Measurements from ENCODE around the gene GAL.

Gene GAL

DNA sequence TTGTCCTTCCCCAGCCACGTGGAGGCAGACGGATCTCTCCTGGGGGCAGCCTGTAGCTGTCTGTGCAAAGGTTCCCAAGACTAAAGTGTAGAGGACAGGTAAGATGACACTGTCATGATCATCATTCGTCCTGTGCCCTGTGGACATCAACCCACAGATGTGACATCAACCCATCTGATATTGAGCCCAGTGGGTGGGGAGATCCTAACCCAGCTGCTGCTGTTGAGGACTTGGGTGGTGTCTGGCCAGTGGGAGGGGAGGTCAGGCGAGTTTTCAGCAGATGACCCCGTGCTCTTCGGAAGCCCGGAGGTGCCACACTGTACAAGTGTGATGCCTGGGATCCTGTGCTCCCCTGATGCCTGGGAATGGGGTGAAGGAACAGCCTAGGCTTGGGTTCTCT is 1.2 kb upstream of the GAL start:
- no peak for DNase-seq

DNA sequence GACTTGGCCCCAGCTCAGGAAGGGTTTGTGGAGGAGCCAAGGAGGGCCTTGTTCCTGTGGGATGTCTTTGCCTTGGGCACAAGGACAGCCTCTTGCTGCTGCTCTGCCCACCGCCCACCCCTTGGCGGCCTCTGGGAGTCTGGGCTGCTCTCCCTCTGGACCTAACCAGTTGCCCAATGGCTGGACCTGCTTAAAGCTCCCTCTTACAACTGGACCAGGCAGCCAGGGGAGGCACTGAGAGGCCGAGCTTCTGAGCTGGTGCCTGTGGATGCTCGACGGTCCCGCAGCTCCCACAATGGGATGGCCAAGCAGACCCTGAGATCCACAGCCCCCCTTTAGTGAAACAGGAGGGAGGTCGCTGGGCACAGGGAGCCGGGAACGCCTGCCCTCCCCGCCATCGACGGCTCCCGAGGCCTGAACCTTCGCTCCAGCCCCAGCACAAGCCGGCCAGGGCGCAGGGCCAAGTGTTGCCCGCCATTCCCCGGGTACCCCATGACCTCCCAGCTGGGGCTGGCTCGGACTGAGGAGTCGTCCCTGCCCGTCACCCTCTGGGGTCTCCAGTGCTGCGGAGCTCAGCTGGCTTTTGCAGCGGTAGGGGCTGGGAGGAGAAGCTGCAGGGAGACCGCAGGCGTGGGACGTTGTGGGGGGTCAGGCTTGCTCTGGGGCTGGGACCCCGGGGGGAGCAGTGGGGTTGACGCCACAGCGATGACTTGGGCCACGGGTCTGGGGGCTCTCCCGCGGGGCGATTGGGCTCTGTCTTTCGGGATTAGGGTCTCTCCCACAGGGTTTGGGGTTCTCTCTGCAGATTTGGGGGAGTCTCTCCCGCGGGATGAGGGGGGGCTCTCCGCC is 584 bp upstream of the GAL start:
- no peak for DNase-seq

DNA sequence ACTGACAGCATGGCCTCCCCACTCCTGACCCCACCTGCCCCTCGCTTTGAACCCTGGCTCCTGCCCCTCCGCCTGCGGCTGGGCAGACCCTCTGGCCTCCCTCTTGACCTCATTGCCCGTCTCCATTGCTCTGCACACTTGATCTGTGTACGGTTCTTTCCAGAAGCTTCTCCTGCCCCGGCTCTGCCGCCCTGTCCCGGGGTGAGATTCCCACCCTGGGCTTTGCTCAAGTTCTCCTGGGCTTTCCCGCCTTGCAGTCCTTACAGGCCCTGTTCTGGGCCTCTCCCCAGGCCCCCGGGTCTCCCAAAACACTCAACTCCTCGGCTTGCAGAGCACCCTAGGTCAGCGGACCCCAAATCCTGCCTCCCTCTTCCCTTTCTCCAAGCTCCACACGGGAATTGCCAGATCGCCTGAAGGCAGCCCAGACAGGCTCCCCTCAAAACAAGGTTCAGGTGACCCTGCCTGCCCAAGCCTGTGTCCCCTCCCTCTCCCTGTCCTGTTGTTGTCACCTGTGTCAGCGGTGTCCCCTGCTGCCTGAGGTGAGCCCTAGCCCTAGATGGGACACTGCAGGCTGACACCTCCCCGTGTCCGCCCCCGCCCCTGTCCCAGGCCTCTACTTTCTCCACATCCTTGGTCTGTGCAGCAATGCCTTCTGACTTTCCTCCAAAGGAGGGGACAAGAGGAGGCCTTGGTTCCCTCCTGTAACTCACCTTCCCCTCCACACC is 1.5 kb downstream of the GAL start:
- DNase-seq, result no peak

DNA sequence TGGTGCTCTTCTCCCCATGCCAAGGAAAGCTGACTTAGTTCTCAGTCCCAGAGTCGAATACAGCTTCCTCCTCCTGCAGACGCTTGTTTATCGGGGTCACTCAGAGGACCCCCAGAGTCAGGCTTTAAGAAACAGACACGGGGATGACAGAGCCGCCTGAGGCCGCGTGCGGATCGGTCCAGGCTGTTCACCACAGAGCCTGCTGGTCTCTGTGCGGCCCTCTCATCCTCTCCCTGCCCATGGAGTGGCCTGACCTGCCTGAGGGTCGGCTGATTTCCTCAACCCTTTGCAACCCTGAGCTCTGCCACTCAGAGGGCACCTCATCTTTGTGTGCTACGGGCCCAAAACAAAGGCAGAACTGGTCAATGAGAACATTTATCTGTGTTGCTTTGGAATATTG is 2.1 kb downstream of the GAL start:
- no peak for DNase-seq

DNA sequence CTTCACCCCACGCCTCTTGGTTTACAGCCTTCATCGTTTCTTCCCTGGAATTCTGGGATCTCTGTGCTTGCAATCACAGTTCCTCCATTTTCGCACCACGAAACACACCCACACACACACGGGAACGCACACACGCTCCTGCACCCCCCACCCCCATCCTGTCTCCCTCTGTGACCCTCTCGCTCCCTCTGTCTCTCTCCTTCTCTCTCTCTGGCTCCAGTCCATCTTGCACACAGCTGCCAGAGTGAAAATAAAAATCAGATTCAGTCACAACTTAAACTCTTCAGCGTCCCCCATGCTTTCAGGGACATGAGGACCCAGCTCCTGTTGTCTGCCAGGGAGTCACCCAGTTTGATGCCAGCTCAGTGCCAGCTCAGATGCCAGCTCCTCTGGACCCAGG is 3.0 kb downstream of the GAL start:
- DNase-seq, result no peak

DNA sequence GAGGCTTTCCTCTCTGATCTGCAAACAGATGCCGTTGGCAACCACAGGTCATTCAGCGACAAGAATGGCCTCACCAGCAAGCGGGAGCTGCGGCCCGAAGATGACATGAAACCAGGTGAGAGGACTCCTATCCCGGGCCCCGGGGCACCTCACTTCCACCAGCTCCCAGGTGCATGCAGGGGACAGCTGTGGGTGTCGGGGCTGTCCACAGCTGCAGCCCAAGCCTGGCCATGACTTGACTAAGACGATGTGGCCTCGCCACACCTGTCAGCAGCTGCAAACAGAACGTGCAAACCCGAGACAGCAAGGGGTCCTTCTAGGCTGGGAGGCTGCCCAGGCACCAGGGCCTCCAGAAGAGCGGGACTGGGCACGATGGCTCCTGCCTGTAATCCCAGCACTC is 3.6 kb downstream of the GAL start:
- no peak for DNase-seq

DNA sequence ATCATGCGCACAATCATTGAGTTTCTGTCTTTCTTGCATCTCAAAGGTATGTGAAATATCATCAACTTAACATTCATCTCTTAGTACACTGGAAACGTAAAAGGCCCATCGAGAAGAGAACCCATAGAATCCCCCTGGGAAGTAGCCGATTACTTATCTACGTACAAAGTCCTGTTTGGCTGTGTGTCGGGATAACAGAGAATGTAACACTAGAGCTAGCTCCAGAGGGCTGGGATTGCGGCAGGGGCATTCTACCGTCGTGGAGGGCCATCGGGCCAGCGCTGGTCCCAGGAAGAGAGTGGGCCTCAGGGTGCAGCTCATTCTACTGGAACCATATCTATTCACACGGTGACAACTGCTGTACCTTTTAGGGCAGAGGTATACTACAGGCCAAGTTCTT is 4.5 kb downstream of the GAL start:
- no peak for DNase-seq

DNA sequence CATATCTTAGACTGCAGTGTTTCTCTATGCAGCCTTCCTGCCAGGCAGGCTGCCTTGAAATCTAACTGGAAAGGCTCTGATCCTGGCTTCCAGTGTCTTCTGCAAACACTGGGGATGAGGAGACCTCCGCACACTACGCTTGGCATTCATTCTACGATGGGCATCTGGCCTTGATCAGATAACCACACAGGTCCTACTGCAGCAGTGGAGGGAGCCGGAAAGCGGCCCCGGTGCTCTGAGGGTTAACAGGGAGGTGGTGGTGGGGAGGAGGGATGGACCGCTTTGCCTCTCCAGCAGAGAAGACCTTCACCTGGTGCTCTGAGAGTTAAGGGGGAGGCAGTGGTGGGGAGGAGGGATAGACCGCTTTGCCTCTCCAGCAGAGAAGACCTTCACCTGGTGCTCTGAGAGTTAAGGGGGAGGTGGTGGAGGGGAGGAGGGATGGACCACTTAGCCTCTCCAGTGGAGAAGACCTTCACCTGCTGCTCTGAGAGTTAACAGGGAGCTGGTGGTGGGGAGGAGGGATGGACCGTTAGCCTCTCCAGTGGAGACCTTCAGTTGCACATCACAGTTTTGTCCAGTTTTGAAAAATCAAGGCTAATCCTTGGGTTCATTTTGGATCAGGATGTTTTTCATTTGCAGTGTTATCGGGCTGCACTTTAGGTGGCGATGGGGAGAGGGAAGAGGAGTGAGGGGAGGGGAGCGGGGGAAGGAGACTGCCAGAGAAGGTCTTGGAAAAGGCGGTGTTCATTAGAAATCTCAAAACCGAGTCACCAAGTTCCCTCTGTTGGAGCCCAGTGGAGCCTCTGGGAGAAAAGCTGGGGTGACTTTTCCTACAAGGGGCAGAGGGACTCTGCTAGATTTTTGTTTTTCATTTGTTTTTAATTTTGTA is 5.6 kb downstream of the GAL start:
- no peak for DNase-seq

DNA sequence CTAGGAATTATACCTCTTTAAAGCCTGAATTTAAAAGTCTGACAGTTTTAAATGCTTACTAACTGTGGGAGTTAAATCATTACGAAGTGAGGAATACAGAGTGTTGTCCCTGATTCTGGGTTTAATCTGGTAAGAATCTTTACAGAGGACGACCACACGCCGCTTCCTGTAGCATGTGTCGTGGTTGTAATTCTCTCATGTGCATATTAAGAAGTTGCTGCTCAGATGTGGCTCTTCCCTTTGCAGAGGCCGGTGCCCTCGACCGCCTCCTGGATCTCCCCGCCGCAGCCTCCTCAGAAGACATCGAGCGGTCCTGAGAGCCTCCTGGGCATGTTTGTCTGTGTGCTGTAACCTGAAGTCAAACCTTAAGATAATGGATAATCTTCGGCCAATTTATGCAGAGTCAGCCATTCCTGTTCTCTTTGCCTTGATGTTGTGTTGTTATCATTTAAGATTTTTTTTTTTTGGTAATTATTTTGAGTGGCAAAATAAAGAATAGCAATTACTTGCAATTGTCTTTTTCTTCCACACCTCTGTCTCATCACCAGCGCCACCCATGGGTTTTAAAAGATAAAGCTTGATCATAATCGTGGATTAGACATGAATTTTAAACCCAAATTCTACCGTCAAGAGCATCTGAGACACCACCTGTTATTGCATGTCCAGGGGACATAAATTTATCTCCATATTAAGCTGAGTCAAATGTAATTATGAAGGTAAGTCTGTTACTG is 6.5 kb downstream of the GAL start:
- DNase-seq, result no peak

DNA sequence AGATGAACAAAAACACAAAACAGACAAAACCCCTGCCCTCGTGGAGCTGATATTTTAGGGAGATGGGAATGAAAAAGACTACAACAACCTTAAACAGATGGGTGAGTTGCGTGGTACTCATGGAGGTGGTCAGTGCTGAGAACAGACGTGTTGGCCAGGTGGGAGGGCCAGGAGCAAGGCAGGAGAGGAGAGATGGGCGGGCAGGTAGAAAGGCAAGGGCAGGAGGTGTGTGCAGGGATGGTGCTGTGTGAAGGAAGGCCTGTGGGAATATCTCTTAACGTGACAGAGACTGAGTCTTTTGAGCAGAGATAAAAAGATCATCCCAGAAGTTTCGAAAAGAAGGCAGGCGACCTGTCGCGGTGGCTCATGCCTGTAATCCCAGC is 7.0 kb downstream of the GAL start:
- no peak for DNase-seq

DNA sequence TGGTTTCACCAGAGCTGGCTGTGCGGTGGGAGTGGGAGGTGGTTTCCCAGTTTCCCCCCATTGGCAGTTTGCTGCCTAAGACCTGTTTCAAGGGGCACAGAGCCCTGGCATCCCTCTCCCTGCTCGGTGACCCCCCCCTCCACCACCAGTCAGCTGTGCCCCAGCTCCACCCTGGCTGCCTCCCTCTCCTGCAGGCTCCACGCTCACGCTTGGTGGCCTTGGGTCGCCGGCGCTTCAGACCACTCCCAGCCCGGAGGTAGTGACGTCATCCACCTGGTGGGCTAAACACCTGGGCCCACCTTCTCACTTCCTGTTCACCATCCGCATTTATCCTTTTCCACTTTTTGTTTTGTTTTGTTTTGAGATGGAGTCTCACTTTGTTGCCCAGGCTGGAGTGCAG is 7.8 kb downstream of the GAL start:
- DNase-seq, result no peak

DNA sequence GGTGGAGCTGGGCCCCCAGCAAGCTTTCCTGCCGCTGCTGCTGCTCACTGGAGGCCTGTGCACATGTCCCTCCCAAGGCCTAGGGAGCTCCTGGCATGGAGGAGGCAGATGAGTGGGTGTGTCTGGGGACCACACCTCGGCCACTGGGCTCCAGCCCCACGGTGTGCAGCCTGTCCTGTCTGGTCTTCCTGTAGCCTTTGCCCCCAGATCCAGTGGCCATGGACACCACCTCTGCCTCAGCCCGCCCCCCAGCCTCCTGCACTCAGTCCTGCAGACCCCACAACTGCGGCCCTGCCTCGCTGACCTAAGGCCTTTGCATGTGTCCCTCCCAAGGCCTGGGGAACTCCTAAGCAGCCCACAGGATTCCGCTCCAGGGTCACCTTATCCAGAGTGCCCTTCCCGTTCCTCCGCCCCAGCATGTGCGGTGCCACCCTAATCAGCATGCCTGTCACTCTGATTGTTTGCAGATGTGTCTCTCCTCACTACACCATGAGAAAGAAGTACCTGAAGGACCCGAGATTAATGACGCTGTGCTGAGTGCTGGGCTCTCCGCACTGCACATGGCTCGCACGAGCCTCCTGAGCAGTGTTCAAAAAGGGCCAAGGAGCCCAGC is 8.6 kb downstream of the GAL start:
- no peak for DNase-seq

DNA sequence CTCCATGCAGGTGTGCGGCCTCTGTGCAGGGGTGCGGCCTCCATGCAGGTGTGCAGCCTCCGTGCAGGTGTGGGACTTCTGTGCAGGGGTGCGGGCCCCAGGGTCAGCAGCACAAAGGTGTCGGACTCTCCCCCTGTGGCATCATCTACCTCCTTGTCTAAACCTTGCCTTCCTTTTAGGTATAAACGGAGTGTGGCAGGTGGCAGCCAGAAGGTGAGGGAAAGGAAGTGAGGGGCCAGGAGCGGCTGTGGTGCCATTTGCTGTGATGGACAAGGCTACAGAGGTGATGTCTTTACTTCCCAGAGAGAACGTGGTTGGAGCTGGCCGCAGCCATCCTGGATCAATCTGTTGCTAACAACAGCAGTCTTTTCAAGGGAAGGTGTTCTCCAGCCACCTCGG is 9.1 kb downstream of the GAL start:
- DNase-seq, result no peak

DNA sequence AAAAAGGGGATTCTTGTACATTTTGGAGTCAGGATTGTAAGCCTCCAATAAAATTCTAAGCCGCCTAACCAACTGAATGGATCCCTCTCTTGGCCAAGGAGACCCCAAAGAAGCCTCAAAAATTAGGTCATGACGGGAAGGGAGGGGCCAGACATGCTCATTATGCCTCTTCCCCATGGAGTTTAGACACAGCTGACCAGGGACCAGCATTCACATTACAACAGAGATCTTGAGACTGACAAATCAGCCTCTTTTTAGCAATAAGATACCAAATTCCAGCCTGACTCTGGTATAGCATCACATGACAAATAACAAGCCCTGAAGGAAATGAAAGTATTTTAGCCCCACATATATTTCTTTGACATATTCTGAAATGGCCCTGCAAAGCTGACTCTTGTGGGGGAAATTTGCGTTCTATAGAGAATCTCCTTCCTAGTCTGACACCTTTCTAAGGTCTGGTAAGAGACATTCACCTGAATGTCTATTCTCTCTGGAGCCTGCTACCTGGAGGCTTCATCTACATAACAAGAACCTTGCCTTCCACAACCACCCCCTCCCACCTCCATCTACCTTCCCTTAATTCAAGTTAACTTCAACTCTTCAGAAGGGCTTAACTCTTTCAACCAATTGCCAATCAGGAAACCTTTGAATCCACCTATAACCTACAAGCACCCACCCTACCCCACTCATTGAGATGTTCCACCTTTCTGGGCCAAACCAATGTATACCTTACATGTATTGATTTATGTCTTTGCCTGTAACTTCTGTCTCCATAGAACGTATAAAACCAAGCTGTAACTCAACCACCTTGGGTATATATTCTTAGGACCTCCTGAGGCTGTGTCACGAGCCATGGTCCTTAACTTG is 10.3 kb downstream of the GAL start:
- no peak for DNase-seq

DNA sequence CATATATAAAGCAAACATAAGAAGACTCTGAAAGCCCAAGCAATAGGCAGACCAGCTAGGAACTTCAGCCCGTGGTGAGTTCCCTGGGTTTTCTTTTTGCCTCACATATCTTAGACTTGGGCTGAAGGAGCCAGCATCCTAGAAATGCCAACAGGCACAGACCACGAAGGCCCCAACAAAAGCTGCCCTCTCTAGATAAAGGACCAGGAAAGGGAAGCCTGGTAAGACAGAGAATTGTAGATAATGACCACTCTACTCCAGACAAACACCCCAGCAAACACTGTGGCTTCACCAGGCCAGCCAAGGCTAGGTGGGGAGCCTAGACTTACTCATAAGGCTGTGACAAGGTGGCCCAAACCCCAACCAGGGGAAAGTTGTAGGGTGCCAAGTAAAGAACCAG is 11.2 kb downstream of the GAL start:
- DNase-seq, result no peak

DNA sequence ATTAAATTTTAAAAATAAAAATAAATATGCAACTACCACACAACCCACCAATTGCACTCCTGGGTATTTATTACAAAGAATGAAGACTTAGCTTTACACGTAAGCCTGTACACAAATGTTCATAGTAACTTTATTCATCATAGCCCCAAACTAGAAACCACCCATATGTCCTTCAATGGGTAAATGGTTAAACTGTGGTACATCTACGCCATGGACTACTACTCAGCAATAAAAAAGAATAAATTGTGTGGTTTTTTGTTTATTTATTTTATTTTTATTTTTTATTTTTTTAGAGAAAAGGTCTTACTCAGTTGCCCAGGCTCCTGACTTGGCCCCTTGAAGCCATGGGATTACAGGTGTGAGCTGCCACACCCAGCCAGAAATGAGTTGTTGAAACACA is 14.6 kb downstream of the GAL start:
- no peak for DNase-seq

DNA sequence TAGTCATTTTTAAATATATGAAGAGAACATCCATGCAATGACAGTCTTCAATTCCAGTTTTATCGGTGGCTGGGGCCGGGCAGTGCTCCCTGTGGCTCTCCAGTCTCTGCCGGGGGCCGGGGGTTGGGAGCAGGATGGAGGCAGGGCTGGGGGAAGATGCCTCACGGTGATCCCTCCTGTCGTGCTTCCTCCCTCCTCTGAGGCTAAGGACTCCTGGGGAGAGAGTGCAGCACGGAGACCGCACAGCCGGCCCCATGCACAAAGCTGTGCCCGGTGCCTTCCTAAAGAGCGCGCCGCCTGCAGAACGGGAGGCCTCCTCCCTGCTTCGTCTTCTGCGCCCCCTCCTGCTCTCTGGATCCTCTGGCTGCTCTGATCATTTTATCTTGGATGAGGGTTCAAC is 20.5 kb downstream of the GAL start:
- no peak for DNase-seq

DNA sequence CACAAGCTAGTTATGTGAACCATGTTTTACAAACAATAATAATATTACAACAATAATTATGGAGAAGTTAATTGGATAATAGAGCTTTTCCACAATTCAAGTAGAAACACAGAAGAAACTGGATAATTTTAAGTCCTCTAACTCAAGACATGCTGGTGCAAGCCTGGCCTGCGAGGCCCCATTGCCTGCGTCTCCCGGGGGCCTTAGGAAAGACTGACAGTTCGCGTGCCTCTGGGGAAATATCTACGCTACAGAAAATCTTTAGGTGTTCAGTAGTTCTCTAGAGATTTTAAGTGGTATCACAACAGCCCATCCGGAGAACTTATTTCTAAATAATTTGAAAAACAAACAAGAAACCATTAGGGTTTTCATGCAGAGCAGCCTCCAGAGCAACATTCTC is 23.2 kb downstream of the GAL start:
- DNase-seq, result no peak

DNA sequence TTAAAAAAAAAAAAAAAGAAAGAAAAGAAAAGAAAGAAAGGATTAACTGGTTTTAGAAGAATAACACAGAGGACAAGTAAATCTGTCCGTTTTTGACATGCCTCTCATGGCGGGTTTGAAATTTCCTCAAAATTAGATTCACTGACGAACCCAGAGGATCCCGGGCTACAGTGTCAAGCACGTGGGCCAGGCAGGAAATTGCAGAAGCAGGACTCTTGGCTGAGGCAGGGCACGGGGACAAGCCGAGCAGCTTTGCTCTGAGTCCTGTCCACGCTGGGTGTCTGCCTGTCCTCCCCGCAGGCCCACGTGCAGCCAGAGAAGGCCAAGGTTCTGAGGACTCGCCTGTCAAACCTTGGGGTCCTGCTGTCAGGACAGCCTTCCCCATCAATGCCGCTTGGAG is 24.7 kb downstream of the GAL start:
- DNase-seq, result no peak

DNA sequence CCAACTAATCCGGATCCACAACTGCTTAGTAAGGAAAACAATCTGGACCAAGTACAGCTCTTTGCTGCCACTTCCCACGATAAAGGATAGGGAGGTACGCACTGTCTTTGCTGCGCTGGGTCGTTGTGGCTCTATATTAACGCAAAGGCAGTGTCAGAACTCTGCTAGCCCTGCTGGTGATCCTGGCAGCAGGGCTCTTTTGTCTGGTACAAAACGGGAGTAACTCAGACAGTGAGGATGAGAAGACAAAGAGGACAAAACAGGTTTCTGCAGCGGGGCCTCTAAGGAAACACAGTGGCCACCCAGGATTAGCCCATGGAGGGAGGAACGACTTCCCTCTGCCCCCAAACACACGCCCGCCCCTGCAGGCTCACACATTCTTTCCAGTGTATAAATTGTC is 26.1 kb downstream of the GAL start:
- no peak for DNase-seq

DNA sequence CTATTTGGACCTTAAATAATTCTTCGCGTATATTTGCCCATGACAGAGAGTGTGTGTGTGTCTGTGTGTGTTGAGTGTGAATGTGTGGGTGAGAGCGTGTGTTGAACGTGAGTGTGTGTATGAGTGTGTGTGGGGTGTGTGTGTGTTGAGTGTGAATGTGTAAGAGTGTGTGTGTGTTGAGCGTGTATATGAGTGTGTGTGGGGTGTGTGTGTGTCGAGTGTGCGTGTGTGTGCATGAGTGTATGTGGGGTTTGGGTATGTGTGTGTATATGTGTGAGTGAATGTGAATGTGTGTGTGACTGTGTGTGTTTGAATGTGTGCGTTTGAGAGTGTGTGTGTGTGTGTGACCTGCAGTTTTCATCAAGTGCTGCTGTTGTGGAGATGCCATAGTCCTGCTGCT is 26.8 kb downstream of the GAL start:
- DNase-seq, result no peak
